GM18507 (cell line): ENCODE results near the gene DSEL.

ENCODE experiments used
- DNase-seq: peaks from one replicate; pipeline ENCODE4 v3.0.0; 2011; ENCODE audit warnings: low read depth; ENCODE audit not compliant: insufficient read length; ENCODE audit errors: extremely low spot score
- FAIRE-seq: peaks from 2 replicates; lab custom pipeline; 2011; peaks lifted over from hg19 to GRCh38; lab: Jason Lieb, UNC

The DSEL gene

GRCh38 chr18:67516539-67517443 is at the start of gene DSEL:
TSS of gene DSEL (minus strand) at chr18:67516720. CDS start at chr18:67514608, 2,112 bp downstream.
- peak; percentile 97 for DNase-seq
- peak; percentile 83 for FAIRE-seq

- no peak for FAIRE-seq
- no peak for DNase-seq
Observed at GRCh38 chr18:67553437-67553836, 36.9 kb upstream of the DSEL start.

GRCh38 chr18:67550872-67551520 is 34.5 kb upstream of the DSEL start:
- DNase-seq = no peak
- FAIRE-seq = no peak

- DNase-seq (no peak), FAIRE-seq (no peak)
Observed at GRCh38 chr18:67549946-67550345, 33.4 kb upstream of the DSEL start.

GRCh38 chr18:67545681-67546080 is 29.2 kb upstream of the DSEL start:
- FAIRE-seq (no peak), DNase-seq (no peak)

- DNase-seq (no peak), FAIRE-seq (no peak)
Observed at GRCh38 chr18:67540559-67540958, 24.0 kb upstream of the DSEL start.

- FAIRE-seq (no peak), DNase-seq (no peak)
Observed at GRCh38 chr18:67531929-67532328, 15.4 kb upstream of the DSEL start.

- FAIRE-seq (no peak), DNase-seq (no peak)
Observed at GRCh38 chr18:67525328-67526099, 9.0 kb upstream of the DSEL start.

- FAIRE-seq = no peak
- no peak for DNase-seq
Observed at GRCh38 chr18:67520351-67520921, 3.9 kb upstream of the DSEL start.

- FAIRE-seq (no peak), DNase-seq (no peak)
Observed at GRCh38 chr18:67519592-67519991, 3.1 kb upstream of the DSEL start.

GRCh38 chr18:67518566-67518965 is 2.0 kb upstream of the DSEL start:
- DNase-seq = no peak
- FAIRE-seq = no peak

- DNase-seq = no peak
- FAIRE-seq = no peak
Observed at GRCh38 chr18:67517444-67517765, 885 bp upstream of the DSEL start.

- peak; percentile 18 for DNase-seq
- no peak for FAIRE-seq
Observed at GRCh38 chr18:67515942-67516538, 480 bp downstream of the DSEL start.

- no peak for DNase-seq
- FAIRE-seq = no peak
Observed at GRCh38 chr18:67514901-67515540, 1.5 kb downstream of the DSEL start.

GRCh38 chr18:67514465-67514864 is 2.1 kb downstream of the DSEL start:
- DNase-seq (no peak), FAIRE-seq (no peak)

GRCh38 chr18:67513280-67513679 is 3.2 kb downstream of the DSEL start:
- DNase-seq (no peak), FAIRE-seq (no peak)

GRCh38 chr18:67511840-67512239 is 4.7 kb downstream of the DSEL start:
- DNase-seq (no peak), FAIRE-seq (no peak)

- no peak for DNase-seq
- no peak for FAIRE-seq
Observed at GRCh38 chr18:67510831-67511230, 5.7 kb downstream of the DSEL start.

- DNase-seq (no peak), FAIRE-seq (no peak)
Observed at GRCh38 chr18:67509741-67510391, 6.7 kb downstream of the DSEL start.
